ENCODE data around the gene S100P.

Gene S100P

DNA sequence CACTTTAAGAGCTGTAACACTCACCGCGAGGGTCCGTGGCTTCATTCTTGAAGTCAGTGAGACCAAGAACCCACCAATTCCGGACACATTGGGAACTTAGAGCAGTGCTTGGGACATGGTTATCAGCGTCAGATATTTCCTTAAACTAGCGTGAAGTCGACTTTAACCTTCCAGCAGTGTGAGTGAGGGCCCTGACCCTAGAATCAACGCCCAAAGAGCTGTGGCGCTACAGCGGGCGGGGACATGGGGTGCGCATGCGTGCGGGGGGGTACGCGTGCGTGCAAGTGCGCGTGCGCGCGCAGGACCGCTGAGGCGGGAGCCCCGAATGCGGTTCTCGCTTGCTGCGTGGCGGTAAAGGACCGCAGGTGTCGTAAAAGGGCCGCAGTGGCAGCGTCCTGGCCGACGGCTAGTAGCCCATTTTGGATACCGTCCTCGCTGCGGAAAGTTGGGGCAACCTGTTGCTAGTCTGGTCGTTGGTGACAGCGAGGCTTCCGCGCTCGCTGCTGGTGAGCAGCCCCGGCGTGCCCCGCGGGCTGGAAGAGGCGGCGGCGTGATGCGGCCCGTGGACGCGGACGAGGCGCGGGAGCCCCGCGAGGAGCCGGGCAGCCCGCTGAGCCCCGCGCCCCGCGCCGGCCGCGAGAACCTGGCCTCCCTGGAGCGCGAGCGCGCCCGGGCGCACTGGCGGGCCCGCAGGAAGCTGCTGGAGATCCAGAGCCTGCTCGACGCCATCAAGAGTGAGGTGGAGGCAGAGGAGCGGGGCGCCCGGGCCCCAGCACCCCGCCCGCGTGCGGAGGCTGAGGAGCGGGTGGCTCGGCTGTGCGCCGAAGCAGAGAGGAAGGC, 19.8 kb upstream of the S100P start:
- peak; percentile 55 for DNase-seq

DNA sequence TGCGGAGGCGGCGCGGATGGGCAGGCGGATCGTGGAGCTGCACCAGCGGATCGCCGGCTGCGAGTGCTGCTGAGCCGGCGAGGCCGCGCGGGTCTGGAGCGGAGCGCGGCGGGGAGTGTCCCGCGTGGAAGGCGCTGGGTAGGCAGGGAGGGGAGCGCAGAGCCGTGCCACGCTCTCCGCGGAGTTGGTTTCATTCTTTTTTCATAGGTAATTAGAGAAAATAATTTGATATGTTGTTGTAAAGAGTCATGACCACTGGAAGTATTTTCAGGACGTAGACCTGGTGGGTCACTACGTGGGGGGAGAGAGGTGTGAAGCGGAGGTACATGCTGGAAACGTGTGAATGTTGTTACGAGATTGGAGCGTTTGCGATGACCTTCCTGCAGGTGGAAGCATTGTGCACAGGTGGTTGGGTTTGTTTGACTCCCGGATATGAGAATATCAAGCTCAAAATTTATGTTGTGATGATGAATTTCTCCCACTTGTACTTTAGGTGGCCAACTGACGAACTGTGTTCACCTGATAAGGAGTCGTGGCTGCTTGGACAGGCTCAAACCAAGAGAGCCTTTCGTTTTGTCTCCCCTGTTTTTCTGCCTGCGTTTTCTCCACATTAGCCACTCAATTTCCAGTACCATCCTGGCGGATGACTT, 19.1 kb upstream of the S100P start:
- no peak for DNase-seq

GRCh38 chr4:6676722-6677558, 16.7 kb upstream of the S100P start:
- DNase-seq: no peak

DNA sequence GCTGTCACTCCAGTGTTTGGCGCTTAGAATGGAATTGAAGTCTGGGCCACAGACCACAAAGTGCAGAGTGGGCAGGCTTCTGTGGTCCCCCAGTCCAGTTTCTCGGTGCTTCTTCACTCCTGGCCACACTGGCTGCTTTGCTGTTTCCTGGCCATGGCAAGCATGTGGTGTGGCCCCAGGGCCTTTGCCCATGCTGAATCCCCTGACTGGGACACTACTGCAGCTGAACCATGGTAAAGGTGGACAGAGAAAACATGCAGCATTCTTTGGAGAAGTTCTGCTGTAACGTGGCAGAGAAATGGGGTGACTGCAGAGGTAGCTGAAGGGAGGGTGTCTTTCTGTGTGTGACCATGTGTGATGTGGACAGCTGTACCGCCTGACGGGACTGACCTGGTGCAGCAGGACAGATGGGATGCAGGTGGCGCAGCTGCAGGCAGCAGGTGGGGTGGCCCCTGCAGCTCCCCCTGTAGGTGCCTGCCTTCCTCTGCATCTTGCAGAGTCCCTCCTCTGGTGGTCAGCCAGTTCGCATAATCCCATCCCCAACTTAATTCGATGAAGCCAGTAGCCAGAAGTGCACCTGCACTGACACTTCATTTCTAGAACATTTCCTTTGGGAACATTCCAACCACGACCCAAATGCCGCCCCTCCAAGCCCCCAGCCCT, 13.2 kb upstream of the S100P start:
- DNase-seq: no peak

DNA sequence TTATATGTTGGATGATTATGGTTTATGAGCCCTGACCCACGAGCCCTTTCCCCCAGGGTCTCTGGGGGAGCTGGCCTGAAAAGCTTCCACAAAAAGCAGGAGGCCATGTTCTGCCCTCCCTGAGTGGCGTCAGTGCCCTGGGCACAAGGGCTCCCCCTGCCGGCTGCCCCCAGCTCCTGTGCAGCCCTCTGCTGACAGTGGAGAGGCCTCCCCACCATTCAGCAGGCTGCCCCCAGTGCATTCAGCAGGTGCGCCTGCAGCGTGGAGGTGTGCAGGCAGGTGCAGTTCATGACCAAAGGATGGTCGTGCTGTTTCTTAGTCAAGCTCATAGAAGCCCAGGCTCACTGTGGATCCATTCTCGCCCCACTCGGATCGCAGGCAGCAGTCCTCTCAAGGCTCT, 12.5 kb upstream of the S100P start:
- DNase-seq: no peak

DNA sequence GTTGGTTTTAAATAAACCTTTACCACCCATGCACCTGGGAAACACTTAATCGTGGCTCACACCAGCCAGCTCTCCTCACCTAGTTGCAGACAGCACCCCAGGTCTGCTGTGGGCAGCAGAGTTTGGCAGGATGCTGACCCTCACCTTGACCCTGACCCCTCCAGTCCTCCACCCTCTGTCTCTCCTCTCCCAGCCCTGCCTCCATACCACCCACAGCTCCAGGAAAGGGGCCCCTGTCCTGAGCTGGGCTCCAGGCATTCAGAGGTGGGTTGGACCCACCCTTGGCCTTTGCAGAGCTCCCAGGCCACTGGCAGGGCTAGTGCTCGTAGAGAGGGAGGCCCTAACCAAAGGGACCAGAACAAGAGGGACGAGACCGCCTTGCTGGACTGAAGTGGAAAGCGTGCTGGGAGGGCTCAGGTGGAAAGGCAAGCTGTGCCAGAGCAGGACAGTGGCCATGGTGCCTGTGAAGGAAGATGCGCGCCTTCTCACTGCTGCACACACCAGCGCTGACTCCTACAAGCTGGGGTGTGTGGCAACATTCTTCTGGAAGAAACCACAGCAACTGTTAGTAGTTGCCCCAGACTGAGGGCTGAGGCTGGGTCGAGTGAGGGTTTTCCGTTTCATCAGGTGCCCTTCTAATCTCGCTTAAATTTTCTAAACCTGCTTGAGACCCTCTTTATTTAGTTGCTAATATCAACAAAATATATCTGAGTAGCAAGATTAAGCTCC, 10.7 kb upstream of the S100P start:
- DNase-seq: no peak

- DNase-seq: no peak
Measured at GRCh38 chr4:6684656-6685055, 9.0 kb upstream of the S100P start.

DNA sequence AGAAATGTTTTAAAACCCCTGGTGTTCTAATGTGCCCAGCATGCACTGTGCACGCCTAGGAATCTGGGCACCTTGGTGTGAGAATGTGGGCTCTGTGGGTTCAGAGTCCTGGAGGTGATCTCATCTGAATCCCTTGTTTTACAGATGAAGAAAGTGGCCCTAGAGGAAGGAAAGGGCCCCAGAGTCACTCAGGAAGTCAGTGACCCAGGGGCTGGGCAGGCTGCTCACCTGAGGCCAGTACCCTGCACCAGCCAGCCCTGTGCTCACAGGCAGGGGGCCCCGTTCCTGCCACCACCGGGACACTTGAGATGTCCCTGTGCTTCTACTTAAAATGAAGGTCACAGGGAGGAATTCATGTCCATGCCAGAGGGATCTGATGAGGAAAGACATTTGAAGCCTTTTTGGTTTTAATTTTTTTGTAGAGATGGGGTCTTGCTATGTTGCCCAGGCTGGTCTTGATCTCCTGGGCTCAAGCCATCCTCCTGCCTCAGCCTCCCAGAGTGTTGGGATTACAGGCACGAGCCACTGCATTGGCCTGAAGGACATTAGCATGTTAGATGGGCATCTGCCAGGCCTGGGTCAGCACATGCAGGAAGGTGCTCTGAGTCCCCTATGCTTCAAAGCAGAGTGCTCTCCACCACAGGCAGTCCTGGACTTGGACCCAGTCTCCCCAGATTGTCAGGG, 7.4 kb upstream of the S100P start:
- DNase-seq: no peak

GRCh38 chr4:6687947-6688878, 5.5 kb upstream of the S100P start:
- no peak for DNase-seq

- no peak for DNase-seq
Measured at GRCh38 chr4:6688879-6689505, 4.7 kb upstream of the S100P start.

DNA sequence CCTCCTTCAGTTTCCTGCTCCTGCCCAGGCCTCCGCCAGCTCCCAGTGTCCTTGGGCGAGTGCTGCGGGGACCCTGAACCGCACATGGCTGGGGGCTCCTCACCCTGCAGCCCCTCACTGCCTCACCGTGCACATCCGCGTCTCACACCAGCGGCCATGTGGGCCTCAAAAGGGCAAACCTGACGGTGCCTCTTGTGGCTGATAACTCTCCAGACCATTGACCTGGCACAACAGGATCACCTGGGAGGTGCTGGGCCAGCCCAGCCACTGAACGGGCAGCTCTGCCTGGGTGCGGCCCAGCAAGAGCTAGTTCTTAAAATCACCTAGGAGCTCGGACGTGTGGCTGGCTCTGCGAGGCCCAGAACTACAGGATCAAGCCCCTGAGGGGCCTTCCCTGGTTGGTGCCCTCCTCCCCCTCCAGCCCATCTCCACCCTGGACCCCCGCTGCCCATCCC, 4.1 kb upstream of the S100P start:
- DNase-seq: no peak

GRCh38 chr4:6692379-6692778, 1.3 kb upstream of the S100P start:
- DNase-seq: no peak

DNA sequence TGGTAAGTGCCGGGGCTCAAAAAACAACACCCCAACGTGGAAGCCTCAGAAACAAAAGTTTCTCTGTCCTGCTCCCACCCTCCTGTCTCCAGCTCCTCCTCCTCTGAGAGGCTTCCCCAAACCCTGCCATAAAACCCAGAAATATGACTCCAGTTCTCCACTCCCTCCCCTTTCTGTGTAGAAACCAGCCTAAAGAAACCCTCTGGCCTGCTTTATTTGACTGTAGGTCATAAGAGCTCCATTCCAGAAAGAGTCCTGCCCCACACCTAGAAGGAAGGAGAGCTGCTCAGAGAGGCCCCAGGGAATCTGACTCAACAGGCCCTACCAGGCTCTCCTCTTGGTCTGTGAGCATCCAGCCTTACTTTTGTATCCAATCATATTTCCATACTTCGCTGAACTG, 872 bp upstream of the S100P start:
- no peak for DNase-seq

- no peak for DNase-seq
Measured at GRCh38 chr4:6694177-6694901, 661 bp downstream of the S100P start.

DNA sequence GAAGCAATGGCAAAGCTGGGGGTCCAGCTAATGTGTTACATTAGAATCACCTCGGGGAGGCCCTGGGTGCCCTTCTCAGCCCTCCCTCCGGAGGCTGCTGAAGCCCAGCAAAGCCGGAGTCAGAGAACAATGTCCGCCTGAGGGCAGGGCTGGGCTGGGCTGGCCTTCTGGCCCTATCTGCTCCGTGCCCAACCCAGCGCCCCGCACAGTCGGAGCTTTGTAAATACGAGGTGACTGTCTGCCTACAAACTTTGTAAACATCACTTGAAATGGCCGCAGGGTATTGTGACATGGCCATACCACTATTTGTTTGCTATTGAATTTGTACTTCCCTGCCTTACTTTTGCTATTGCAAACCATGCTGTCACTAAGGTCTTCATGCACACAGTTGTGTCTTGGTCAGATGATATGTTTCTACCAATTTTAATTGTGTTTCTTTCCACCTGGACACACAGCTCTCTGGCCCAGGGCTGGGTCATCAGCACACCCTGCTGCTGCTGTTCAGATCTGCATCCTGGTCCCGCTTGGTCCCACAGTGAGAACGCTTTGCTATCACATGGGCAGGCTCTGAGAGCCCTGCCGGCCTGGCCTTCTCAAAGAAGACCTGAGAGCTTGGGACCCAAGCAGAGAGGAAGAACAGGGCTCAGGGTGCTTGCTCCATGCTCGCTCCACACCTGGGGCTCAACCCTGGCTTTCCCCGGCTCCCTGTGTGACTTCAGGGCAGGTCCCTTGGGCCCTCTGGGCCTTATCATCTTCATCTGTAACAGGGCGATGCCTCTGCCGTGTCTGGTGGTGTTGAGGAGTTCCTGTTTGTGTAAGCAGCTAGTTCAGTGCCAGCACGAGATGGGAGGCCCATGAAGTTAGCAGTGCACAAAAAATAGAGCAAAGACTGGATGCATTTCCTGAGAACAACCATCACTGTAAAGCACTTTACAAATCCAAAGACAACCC, 2.3 kb downstream of the S100P start:
- DNase-seq: no peak

GRCh38 chr4:6696611-6697010, 2.9 kb downstream of the S100P start:
- DNase-seq: no peak

DNA sequence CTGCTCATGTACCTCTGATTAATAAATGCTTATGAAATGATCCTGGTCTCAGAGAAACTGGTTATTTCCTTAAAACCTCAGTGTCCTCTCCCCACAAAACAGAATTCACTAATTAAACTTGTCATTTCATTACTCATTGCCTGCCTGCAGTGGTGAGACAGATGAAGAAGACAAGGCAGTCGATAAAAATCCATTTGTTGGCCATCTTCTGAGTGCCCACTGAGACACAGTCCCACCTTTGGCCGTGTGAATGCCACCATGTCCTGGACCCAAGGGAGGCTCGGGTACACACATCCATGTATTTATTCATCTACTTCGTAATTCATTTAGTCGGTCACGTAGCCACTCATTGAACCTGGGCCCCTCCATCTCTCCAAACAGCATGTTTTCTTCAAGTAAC, 3.5 kb downstream of the S100P start:
- no peak for DNase-seq

- DNase-seq: no peak
Measured at GRCh38 chr4:6699388-6699787, 5.7 kb downstream of the S100P start.
